Measurements from ENCODE around the gene LNP1.
A peak's percentile ranks its signal among the peaks of the same experiment; 100 is the strongest.
"Not testable (repeated sequence)": the region's sequence is repeated elsewhere in the genome, so short reads cannot be mapped to it uniquely, and the experiment has no call there.

The LNP1 gene, protein sequence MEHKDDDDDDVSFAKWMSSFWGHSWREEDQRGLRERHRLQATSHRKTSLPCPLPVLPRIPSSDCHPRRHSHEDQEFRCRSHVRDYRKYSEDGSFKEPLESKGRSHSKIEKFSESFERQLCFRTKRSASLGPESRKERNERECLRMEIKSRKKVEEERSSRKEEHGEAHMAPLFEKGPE

DNA sequence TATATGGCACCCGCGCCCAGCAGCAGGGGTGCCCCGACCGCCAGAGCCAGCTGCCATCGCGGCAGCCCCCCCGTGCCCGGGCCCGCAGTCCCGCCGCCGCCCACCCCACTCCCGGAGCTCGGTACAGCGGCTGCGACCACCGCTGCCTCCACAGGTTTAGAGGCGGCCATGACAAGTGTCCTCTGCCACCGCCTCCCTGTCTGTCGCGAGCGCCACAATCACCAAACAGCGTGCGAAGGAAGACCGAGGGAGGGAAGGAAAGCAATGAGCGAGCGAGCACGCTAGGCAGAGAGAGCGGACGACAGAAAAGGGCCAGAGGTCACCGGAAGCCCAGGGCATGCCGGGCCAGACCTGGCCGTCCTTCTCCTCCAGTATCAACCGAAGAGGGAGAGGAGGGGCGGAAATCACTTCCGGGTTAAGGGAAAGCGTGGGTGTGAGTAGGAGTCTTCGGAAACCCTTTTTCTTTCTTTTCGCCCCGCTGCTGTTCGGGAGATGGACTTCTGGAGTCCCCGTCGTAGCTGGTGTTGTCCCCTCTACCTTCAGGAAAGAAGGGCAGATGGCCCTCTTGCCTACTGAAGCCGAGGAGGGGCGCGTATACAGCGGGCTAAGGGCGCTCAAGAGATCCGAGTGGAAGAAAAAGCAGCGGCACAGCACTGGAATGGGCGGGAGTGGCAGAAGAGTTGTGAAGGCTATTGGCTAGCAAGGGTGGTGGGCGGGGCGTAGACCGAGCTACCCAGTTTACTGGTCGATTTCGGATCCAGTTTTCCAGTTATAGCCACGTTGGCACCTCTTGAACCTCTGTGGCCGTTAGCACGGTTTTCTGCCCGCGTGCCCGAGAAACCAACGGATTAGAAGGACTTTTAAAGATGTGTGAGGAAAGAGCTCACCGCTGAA lies at the start of gene LNP1, which contains the start of gene TOMM70:
LNP1 (plus strand) TSS at position 760 of the 894 bp plus-strand sequence. CDS start 28,191 bp downstream, outside the sequence.
TOMM70 (minus strand) TSS at position 310 of the 894 bp plus-strand sequence; CDS start at position 170, 140 bp downstream.
- DNase-seq, result peak; percentile 75 to 100 (median 94)

DNA sequence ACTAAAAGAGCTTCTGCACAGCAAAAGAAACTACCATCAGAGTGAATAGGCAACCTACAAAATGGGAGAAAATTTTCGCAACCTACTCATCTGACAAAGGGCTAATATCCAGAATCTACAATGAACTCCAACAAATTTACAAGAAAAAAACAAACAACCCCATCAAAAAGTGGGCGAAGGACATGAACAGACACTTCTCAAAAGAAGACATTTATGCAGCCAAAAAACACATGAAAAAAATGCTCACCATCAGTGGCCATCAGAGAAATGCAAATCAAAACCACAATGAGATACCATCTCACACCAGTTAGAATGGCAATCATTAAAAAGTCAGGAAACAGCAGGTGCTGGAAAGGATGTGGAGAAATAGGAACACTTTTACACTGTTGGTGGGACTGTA lies 49.6 kb upstream of the LNP1 start:
- DNase-seq, result not testable (repeated sequence)

DNA sequence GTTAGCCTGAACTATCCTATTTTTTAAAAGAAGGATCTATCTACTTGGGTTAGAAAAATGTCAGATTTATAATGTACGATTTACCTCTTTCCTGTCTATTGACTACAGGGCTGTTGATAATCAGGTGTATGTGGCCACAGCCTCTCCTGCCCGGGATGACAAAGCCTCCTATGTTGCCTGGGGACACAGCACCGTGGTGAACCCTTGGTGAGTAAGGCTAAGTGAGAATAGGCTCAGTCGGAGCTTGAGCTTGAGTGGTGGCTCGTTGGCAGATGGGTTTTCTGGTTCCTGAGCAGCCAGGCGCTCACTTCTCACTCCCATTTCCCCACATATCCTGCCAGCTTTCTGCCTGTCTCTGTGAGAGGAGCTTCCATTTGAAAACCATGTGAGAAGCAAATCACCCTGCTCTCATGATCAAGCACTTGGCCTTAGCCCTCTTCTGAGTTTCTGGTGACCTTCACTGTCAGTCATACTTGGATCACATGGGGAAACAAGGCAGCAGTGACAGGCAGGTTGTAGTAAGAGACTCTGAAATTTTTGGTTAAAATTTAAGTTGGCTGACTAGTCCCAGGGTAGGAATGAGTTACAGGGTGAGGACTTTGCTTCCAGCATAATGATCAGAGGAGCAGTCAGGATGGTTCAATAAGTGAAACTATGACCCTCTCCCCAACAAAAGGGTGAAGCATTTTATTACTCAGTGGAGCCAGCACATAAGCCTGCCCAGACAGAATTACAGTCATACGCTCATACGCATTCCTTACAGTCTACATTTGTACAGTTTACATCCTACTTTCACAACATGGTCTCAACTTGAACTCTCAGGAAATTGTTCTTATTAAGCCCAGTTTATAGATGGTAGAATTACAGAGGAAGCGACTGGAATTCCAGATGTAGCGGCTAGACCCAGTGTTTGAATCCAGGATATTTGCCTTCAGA lies 48.8 kb upstream of the LNP1 start:
- no peak for DNase-seq

DNA sequence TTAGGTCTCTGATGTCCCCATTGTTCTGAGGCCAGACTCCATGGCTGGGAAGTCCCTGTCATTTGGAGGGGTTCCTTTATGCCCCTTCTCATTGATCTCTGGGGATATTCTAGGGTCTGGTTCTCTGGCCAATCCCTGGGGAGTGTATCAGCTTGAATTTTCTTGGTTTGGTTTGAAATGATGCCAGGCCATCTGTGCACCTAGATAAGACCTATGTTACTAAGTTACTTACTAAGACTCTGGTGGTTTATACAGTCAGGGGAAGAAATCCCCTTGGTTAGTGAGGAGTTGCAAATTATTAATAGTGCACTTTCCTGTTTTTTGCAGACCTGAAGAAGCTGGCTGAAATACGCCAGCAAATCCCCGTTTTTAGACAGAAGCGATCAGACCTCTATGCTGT lies 46.5 kb upstream of the LNP1 start:
- no peak for DNase-seq

DNA sequence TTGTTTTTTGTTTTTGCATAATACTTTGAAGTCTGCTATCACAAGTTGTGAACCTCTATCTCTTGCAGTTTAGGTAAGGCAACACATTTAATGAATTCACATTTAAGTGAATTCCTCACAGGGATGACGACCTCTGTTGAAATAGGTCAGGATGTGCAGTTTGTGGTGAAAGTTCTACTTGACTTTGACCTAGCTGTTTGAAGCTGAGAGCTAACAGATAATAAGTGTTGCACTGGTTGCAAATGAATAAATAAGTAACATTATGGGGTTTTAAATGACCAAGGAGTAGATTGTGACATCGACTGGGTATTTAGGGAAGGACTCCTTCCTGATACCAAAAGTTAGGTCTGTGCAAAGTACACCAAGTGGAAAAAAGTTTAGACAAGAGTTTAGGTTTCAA lies 42.9 kb upstream of the LNP1 start:
- DNase-seq, result no peak

DNA sequence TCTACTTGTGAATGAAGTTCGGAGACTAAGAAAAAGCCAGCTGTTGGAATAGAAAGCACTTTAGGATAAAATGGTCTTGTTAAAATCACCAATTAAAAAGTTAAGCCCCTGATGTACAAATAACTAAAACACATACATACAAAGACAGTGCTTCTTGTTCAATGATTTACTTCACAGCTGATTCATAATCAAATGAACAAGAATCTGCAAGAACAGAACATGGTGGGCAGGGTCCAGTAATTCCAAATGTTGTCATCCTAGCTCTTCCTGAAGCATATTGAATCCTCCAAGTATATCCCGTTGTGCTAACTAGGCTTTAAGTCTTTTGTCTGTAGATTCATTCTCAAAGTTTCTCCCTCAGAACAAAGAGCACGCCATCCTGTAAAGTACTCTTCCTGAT lies 42.3 kb upstream of the LNP1 start:
- DNase-seq, result no peak

DNA sequence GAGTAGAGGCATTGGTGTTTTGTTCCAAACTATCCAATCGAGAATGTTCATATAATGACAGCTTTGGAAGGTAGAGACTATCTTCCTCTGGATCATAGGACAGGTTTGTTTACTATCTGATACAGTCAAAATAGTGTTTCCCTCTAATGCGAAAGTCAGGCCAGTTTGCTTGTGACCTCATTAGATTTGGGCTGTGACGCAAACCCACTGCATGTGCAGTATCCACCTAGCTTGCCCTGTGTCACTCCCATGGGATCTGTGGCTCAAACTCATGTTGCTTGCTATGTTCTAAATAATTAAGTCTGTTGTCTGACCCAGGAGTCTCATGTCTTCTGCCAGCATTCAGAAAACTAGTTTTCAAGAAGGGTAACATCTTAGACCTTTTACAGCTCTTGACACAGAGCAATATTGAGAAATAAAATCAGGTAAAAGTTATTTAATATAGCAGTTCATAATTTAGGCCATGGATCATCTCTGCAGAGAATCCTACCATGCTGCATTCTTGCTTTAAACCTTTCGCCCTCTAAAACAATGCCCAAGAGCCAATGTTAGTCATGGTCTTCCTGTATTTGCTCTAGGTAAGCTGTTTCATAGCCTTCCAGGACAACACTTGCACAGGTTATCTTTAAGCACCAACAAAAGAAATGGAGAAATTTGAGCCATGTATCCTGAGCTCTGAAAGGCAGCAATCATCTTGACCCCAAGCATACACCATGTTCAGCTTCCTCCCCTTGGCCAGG lies 40.4 kb upstream of the LNP1 start:
- no peak for DNase-seq

DNA sequence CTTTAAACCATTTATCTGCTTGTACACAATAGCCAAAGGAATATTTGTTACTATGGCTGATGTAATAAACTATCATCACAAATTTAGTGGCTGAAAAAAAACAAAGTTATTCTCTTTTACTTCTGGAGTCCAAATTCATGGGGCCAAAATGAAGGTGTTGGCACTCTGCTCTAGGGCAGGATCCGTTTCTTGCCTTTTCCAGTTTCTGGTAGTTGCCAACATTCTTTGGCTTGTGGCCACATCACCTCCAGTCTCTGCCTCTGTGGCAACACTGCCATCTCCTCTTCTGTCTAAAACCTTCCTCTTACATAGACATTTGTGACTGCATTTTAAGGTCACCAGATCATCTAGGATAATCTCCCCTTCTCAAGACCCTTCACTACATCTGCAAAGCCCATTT lies 39.4 kb upstream of the LNP1 start:
- DNase-seq, result no peak

DNA sequence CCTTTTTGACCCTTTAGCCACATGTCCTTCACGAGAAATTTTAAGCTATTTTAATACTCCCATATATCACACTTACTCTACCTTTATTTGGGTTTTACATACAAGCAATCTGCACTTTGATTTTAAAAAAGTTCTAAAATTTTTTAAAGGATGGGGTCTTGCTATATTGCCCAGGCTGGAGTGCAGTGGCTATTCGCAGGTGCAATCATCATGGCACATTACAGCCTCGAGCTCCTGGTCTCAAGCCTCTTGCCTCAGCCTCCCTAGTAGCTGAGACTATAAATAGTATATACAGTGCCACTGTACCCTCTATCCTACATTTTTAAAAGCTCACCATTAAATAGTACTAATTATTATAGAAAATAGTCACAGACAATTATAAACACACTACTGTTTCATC lies 36.9 kb upstream of the LNP1 start:
- DNase-seq, result no peak

DNA sequence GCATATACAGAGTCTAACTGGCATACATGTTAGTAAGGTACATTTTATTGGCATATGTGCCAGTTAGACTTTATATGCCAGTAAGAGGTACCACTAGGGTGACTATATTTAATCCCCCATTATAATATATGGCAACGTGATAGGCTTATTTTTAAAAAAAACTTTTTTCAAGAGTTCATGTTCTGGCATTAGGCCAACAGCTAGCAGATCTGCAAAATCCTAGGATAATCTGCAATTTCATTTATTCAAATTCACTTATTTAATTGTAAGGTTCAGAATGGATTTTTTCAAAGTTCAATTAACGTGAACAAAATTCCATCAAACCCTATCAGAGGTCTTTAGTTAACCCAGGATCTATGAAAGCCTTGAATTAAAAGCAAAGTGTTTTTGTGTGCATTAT lies 34.9 kb upstream of the LNP1 start:
- DNase-seq, result no peak

DNA sequence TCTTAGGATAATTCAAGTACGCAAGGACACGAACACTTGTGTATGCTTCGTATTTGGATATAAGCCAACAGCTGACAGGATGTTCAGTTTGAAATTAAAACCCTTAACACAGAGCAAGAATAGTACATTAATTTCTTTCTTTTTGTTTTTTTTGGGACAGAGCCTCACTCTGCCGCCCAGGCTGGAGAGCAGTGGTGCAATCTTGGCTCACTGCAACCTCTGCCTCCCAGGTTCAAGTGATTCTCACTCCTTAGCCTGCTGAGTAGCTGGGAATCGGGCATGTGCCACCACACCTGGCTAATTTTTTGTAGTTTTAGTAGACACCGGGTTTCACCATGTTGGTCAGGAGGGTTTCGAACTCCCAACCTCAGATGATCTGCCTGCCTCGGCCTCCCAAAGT lies 32.9 kb upstream of the LNP1 start:
- DNase-seq, result no peak

DNA sequence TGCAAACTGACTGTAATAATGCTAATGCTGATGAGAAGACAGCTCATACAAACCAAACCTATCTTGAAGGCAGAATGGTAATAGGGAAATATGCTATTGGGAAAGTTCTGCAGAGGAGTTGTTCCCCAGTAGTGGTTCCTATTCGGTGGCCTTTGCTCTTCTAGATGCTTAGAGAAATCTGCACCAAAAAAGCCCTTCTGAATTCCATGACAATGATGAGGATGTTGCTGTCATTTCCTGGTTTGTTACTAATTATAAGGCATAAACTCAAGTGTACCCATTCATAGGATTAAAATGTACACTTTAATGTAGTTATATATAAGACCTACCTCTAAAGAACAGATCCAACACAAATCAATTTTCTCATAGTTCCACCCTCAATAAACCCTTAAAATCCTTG lies 30.6 kb upstream of the LNP1 start:
- DNase-seq, result no peak

DNA sequence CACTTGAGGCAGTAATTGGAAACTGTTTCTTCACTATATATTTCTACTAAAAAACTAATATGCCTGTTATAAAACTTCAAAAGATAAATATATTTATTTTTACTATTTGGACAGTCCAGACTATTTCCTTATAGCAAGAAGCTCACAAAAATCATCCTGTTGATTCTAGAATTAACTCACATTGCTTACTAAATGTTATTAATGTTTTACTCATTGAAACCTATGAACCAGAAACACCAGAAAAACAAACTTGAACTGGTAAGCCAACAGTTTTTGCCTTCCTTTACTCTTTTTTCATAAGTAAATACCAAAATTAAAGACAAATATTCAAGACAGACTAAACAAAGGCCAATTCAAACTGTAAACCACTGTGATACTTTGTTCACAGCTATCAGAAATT lies 26.8 kb upstream of the LNP1 start:
- DNase-seq, result no peak

DNA sequence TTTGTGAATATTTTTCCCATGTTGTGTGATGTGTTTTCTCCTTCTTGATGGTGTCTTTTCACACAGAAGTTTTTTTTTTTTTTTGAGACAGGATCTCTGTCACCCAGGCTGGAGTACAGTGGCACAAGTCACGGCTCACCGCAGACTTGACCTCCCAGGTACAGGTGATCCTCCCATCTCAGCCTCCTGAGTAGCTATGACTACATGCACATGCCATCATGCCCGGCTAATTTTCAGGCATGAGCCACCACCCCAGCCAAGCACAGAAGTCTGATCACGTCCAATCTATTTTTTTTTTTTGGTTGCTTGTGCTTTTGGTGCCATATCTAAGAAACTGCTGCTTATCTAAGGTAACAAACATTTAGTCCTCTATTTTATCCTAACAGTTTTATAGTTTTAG lies 25.0 kb upstream of the LNP1 start:
- no peak for DNase-seq

DNA sequence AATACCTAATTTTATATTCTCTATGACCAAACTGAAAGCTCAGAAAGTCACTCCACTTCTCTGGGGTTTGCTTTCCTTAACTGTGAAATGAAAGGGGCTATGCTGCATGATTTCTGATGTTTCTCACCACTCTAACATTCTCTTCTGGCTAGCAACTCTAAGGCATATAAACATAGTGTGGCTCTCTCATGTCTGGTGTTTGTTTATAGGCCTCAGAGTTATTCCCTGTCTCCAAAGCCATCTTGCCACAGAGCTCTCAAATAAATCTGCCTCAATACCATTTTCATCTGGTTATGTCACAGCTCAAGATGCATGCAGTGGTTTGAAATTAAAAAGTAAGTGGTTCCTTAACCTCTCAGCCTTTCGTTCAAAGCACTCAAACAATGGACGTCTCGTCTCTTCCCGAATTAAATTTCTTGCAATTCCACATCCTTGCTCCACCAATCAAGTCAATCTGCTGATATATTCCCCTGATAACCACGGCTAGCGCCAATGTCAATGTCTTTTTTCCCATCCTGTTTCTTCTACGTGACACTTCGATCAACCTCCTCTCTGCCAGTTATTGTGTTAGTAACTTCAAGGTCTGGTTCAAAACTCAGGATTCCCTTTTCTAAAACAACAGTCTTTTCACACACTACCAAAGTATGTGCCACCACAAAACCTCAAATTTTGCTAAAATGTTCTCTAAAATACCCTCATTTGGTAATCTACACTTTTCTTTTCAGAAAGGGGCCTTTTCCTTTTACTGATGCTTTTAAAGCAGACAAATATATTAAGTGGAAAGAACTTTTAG lies 16.4 kb upstream of the LNP1 start:
- no peak for DNase-seq

DNA sequence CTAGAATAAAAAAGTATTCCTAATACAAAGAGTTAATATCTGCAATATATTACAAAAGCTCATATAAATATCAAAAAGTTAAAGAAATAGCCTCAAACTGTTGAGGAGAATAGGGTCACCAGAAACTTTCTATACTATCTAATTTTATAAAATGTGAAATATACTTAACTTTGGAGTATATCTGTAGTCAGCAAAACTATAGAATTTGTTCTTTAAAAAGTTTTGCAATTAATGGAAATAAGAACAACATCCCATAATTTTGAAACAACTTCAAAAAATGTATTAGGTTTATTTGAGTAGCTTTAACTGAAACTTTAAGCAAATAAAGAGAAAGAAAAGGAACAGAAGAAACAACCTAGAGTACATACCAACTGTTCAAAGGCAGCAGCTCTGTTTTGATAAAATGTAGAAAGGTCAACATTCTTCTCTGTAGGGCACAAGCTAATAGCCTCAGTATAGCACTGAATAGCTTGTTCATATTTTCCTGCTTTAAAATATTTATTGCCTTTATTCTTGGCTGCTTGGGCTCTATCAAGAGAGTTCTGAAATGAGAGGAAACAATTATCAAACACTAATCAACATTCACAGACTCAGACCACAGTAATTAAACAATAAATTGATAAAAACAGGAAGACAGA lies 14.8 kb upstream of the LNP1 start:
- DNase-seq, result no peak

DNA sequence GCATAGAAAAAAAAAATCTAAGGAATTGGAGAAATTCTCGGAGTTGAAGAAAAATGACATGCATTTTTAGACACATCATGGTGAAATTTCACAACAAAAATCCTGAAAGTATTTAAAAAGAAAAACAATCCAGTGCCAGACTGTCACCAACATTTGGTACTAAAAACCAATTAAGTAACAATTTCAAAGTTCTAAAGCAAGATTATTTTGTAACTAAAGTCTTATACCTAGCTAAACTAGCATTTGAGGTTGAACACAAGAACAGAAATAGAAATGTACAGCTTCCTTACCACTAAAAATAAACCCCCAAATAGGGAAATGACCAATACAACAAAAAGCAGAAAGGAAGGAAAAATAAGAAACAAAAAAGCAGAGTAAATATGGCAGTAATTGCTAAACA lies 12.3 kb upstream of the LNP1 start:
- no peak for DNase-seq

DNA sequence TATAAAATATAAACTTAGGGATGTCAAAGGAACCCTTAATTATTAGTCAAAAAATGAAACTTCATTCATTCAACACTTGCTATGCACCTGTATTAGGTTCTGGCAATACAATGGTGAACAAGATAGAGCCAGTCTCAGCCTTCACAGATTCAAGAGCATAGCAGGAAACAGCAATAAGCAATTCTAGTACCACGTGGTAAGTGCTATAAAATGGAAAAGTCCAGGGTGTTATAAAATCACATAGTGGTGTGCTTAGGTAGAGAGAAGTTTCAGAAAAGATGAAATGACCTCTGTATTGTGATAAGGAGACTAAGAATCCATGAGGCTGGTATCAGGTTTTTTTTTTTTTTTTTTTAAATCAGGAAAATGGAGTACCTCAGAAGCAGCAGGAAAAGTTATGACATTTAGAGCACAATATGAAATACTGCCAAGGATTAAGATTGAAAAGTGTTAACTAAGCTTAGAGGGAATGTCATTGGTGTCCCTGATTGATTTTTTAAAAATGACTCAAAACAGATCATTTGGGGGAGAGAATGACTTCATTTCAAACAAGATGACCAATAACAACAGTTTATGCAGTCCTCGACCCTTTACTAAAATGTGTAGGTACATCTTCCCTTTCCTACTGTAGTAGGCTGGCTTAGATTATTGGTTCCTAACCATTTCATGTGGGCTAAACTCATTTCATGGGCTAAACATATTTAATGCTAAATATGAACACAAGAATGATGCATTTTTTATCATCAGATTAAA lies 5.5 kb upstream of the LNP1 start:
- DNase-seq, result no peak

DNA sequence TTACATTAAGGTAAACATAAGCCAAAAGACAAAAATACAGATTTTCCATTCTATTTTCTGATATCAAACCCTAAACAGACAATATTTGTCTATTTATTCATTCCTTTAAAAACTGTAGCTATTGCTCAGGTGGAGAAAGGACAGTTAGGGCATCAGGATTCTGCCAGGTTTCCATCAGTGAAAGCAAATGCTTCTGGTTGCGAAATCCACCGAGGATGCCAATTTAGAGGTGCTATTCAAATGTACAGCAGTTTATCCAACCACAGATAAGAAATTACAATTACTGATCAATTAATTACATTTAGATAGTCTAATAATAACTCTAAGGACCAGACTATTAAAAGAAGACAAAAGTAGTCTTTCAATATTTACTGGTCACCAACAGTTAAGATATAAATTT lies 4.4 kb upstream of the LNP1 start:
- DNase-seq, result no peak
